ENCODE data around the gene SBK2.

DNA sequence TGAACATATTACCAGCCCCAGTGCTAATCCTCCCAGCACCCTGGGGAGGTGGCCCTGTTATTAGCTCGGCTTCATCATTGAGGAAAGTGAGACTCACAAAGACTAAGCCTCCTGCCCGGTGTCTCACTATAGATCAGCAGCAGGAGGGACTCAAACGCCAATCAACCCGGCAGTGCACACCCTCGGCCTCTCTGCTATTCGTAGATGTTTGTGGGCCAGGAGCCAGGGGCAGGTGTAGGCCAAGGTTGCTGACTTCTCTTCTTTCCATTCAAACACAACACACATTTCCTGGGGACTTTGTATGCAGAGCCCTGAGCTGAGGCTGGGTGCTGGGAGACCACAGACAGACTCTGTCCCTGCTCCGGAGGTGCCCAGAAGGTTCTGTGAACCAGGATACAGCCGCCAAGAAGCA is 17.8 kb upstream of the SBK2 start:
- TF ChIP-seq, protein P1, sequence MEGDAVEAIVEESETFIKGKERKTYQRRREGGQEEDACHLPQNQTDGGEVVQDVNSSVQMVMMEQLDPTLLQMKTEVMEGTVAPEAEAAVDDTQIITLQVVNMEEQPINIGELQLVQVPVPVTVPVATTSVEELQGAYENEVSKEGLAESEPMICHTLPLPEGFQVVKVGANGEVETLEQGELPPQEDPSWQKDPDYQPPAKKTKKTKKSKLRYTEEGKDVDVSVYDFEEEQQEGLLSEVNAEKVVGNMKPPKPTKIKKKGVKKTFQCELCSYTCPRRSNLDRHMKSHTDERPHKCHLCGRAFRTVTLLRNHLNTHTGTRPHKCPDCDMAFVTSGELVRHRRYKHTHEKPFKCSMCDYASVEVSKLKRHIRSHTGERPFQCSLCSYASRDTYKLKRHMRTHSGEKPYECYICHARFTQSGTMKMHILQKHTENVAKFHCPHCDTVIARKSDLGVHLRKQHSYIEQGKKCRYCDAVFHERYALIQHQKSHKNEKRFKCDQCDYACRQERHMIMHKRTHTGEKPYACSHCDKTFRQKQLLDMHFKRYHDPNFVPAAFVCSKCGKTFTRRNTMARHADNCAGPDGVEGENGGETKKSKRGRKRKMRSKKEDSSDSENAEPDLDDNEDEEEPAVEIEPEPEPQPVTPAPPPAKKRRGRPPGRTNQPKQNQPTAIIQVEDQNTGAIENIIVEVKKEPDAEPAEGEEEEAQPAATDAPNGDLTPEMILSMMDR (IDR thresholded peaks at IDR 0.05): no peak
- TF ChIP-seq POLR2A (IDR thresholded peaks at IDR 0.05): no peak

Data from esophagus squamous epithelium (tissue), 4 donors.